GM18519 (cell line): ENCODE measurements around the gene GLI1.
"Not testable (repeated sequence)": the region's sequence is repeated elsewhere in the genome, so short reads cannot be mapped to it uniquely, and the experiment has no call there.

Source experiments
- ATAC-seq: cut with Tn5 transposase; IDR thresholded peaks from one replicate; pipeline ENCODE4 v1.9.1; 2021; ENCODE audit warnings: mild to moderate bottlenecking, moderate library complexity; ENCODE audit not compliant: unreplicated experiment, low FRiP score

Gene GLI1

GRCh38 chr12:57439762-57440266 is 19.8 kb upstream of the GLI1 start:
- ATAC-seq = no peak

GRCh38 chr12:57441393-57441792 is 18.2 kb upstream of the GLI1 start:
- not testable (repeated sequence) for ATAC-seq

- ATAC-seq = no peak
These were observed 17.6 kb upstream of the GLI1 start for GRCh38 chr12:57441846-57442427.

- ATAC-seq = not testable (repeated sequence)
These were observed 15.2 kb upstream of the GLI1 start for GRCh38 chr12:57444337-57444736.

- ATAC-seq = no peak
These were observed 14.8 kb upstream of the GLI1 start for GRCh38 chr12:57444744-57445143.

- no peak for ATAC-seq
These were observed 13.2 kb upstream of the GLI1 start for GRCh38 chr12:57446292-57446960.

GRCh38 chr12:57448669-57449068 is 10.9 kb upstream of the GLI1 start:
- ATAC-seq = no peak

GRCh38 chr12:57449375-57449774 is 10.2 kb upstream of the GLI1 start:
- ATAC-seq = no peak

GRCh38 chr12:57450057-57450456 is 9.5 kb upstream of the GLI1 start:
- ATAC-seq = no peak

- no peak for ATAC-seq
These were observed 8.3 kb upstream of the GLI1 start for GRCh38 chr12:57451233-57451778.

- no peak for ATAC-seq
These were observed 7.2 kb upstream of the GLI1 start for GRCh38 chr12:57452181-57452936.

GRCh38 chr12:57452937-57453509 is 6.6 kb upstream of the GLI1 start:
- no peak for ATAC-seq

GRCh38 chr12:57454213-57454565 is 5.4 kb upstream of the GLI1 start:
- ATAC-seq = no peak

- ATAC-seq = no peak
These were observed 4.8 kb upstream of the GLI1 start, which contains the start of gene INHBE for GRCh38 chr12:57454566-57455373. Gene INHBE (plus strand): TSS chr12:57455307. CDS start chr12:57455537, 230 bp downstream.

GRCh38 chr12:57455374-57456144 is 4.0 kb upstream of the GLI1 start:
- ATAC-seq = no peak

- ATAC-seq = no peak
These were observed 3.4 kb upstream of the GLI1 start for GRCh38 chr12:57456145-57456700.

- no peak for ATAC-seq
These were observed 2.7 kb upstream of the GLI1 start for GRCh38 chr12:57456737-57457490.

- no peak for ATAC-seq
These were observed 925 bp upstream of the GLI1 start for GRCh38 chr12:57458665-57459054.
